Measurements from ENCODE around the gene C1QTNF1. TPM values are rescaled to one million over a fixed set of nuclear protein-coding genes. Genes with fewer than 3 reads are reported as not detected.

C1QTNF1 gene
- total RNA-seq, 1 donor = 13.8 TPM

GRCh38 chr17:79009397-79010303, 14.3 kb upstream of the C1QTNF1 start, which contains the start of gene CANT1:
CANT1 (minus strand) TSS chr17:79009764; CDS start chr17:78997622, 12,142 bp downstream.
- peak within 1 kb of the TSS; percentile 99 for H3K4me2 ChIP-seq (ENCODE audit: insufficient read depth, low read length)
- no peaks in the 10 kb centered on the region for H3K27me3 ChIP-seq (ENCODE audit: insufficient read depth, low read length)
- H3K27ac ChIP-seq (ENCODE audit: low read depth, low read length) = peak within 1 kb of the TSS; percentile 83
- no peaks in the 10 kb centered on the region for H3K9me3 ChIP-seq (ENCODE audit: low read depth, low read length)
- H3K4me3 ChIP-seq (ENCODE audit: insufficient read depth, low read length) = peak within 1 kb of the TSS; percentile 96
- peaks cover 48% of the 10 kb centered on the region for H3K79me2 ChIP-seq (ENCODE audit: insufficient read depth, low read length)
- peaks cover 36% of the 10 kb centered on the region for H4K20me1 ChIP-seq (ENCODE audit: insufficient read depth, low read length)
- no peaks in the 10 kb centered on the region for H3K36me3 ChIP-seq (ENCODE audit: insufficient read depth, low read length)
- H3K4me1 ChIP-seq (ENCODE audit: insufficient read depth, low read length) = peaks cover 30% of the 10 kb centered on the region
- peak within 1 kb of the TSS; percentile 88 for H2AFZ ChIP-seq (ENCODE audit: low read length)
- TF ChIP-seq CTCF (IDR thresholded peaks at IDR 0.05; ENCODE audit: extremely low read depth, low read depth, low read length) = no peak
- peak; percentile 100 for DNase-seq (ENCODE audit: insufficient read length, low spot score, missing footprints)

DNA sequence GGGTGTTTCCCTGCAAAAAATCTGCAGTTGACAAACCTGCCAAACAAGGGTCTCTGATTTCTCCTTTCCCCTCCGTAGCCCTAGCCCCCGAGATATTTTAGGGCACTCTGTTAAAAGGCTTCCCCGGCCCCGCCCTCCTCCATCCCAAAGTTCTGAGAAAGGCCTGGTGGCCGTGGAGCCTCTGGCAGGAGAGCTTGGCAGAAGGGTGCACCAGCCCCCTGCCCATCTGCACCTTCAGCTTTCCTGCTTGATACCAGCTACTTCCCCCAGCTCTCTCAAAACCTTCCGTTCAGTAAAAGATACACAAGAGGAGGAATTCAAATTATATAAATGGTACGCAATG, 13.7 kb upstream of the C1QTNF1 start:
- Histone ChIP-seq H3K79me2 (ENCODE audit: insufficient read depth, low read length) (peaks cover 44% of the 10 kb centered on the region), H3K27me3 (ENCODE audit: insufficient read depth, low read length) (no peaks in the 10 kb centered on the region), H3K4me1 (ENCODE audit: insufficient read depth, low read length) (peaks cover 30% of the 10 kb centered on the region), H3K36me3 (ENCODE audit: insufficient read depth, low read length) (no peaks in the 10 kb centered on the region), H2AFZ (ENCODE audit: low read length) (peak overlapping the region; percentile 88), H3K4me3 (ENCODE audit: insufficient read depth, low read length) (peak overlapping the region; percentile 96), H4K20me1 (ENCODE audit: insufficient read depth, low read length) (peaks cover 35% of the 10 kb centered on the region), H3K4me2 (ENCODE audit: insufficient read depth, low read length) (peak overlapping the region; percentile 86), H3K9me3 (ENCODE audit: low read depth, low read length) (no peaks in the 10 kb centered on the region), H3K27ac (ENCODE audit: low read depth, low read length) (peak overlapping the region; percentile 83)
- TF ChIP-seq CTCF (IDR thresholded peaks at IDR 0.05; ENCODE audit: extremely low read depth, low read depth, low read length) = no peak
- DNase-seq (ENCODE audit: insufficient read length, low spot score, missing footprints) = peak; percentile 41

- peak; percentile 13 for DNase-seq (ENCODE audit: insufficient read length, low spot score, missing footprints)
- Histone ChIP-seq H3K27ac (ENCODE audit: low read depth, low read length) (peak overlapping the region; percentile 61), H3K4me1 (ENCODE audit: insufficient read depth, low read length) (peaks cover 30% of the 10 kb centered on the region), H3K4me2 (ENCODE audit: insufficient read depth, low read length) (peak overlapping the region; percentile 51), H3K36me3 (ENCODE audit: insufficient read depth, low read length) (no peaks in the 10 kb centered on the region), H4K20me1 (ENCODE audit: insufficient read depth, low read length) (peaks cover 23% of the 10 kb centered on the region), H3K9me3 (ENCODE audit: low read depth, low read length) (no peaks in the 10 kb centered on the region), H3K27me3 (ENCODE audit: insufficient read depth, low read length) (no peaks in the 10 kb centered on the region), H3K79me2 (ENCODE audit: insufficient read depth, low read length) (peaks cover 31% of the 10 kb centered on the region), H2AFZ (ENCODE audit: low read length) (peak overlapping the region; percentile 87), H3K4me3 (ENCODE audit: insufficient read depth, low read length) (peak overlapping the region; percentile 21)
- TF ChIP-seq CTCF (IDR thresholded peaks at IDR 0.05; ENCODE audit: extremely low read depth, low read depth, low read length) = no peak
These were observed 12.4 kb upstream of the C1QTNF1 start for GRCh38 chr17:79011451-79012147.
